GM21526 (cell line): ENCODE measurements around the gene PI4KA.
"Not testable (repeated sequence)": the region's sequence is repeated elsewhere in the genome, so short reads cannot be mapped to it uniquely, and the experiment has no call there.

Source experiments
- ATAC-seq: cut with Tn5 transposase; IDR thresholded peaks from one replicate; pipeline ENCODE4 v1.9.1; 2021; ENCODE audit warnings: moderate library complexity; ENCODE audit not compliant: unreplicated experiment, low FRiP score

PI4KA gene

GRCh38 chr22:20779014-20779817 is 79.4 kb downstream of the PI4KA start:
- ATAC-seq = no peak

GRCh38 chr22:20777420-20778177 is 81.0 kb downstream of the PI4KA start:
- no peak for ATAC-seq

- no peak for ATAC-seq
Observed at GRCh38 chr22:20776624-20777405, 81.8 kb downstream of the PI4KA start.

- no peak for ATAC-seq
Observed at GRCh38 chr22:20775342-20775895, 83.2 kb downstream of the PI4KA start.

DNA sequence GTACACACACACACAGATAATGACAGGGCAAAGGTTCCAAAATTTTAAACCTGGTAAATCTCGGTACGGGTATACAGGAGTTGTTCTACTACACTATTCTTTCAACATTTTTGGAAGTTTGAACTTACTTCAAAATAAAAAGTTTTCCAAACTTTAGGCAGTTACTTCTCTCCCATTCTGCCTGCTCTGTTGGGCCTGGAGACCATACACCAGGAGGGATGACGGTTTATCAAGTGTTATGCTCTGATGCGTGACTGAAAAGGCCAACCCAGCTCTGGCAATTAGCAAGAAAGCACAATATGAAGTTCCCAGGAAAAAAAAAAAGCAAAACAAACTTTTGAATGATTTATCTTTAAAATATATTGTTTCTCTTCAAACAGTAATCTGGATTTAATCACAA is 83.7 kb downstream of the PI4KA start:
- no peak for ATAC-seq

GRCh38 chr22:20773793-20774212 is 84.8 kb downstream of the PI4KA start, which contains the start of gene SERPIND1:
Gene SERPIND1 (plus strand): TSS chr22:20774113. CDS start chr22:20779313, 5,200 bp downstream.
- no peak for ATAC-seq

GRCh38 chr22:20771918-20772625 is 86.5 kb downstream of the PI4KA start:
- ATAC-seq = no peak

GRCh38 chr22:20769496-20769826 is 89.2 kb downstream of the PI4KA start:
- ATAC-seq = not testable (repeated sequence)

DNA sequence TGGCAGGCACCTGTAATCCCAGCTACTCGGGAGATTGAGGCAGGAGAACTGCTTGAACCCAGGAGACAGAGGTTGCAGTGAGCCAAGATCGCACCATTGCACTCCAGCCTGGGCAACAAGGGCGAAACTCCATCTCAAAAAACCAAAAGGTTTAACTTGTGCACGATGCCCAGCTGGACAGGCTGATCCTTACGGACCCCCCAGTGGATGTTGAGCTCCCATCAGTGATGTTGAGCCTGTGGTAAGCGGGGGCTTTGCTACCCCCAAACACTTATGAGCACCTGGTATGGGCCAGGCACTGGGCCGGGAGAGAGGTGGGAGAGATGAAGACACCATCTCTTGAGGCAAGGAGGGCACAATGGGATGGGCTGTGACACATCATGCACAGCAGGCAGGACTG is 92.1 kb downstream of the PI4KA start:
- no peak for ATAC-seq

DNA sequence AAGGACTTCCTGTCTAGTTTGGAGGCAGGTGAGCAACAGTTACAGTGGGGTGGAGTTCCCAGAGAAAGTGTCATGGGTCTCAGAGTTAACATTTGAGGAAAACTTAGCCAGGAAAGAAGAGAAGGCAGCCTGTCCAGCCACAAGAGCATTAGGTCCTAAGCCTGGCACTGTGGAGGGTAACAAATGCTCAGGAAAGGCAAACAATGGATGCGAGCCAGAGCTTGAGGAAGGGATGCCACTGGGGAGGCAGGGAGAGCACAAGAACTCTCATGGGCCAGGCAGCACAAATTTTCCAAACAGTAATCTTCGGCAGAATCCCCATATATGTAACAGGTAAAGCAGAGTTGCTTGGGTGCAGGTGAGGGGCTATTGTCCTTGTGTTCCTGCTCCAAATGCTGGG is 92.7 kb downstream of the PI4KA start:
- no peak for ATAC-seq

- ATAC-seq = no peak
Observed at GRCh38 chr22:20764729-20765128, 93.9 kb downstream of the PI4KA start.

DNA sequence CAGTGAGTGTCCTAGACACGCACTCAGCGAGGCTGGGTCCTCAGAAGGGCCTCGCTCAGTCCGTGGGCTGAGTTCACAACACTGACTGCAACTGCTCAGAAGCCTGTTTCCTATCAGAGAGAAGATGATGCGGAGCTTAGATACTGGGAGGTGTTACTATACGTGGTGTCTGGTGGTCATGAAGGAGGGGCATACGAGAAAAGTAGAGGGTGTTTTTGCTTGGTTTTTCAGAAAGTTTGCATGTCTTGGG is 94.2 kb downstream of the PI4KA start:
- ATAC-seq = no peak

GRCh38 chr22:20763630-20764470 is 94.8 kb downstream of the PI4KA start:
- no peak for ATAC-seq

- no peak for ATAC-seq
Observed at GRCh38 chr22:20762233-20762796, 96.3 kb downstream of the PI4KA start.

- no peak for ATAC-seq
Observed at GRCh38 chr22:20761536-20761935, 97.1 kb downstream of the PI4KA start.

DNA sequence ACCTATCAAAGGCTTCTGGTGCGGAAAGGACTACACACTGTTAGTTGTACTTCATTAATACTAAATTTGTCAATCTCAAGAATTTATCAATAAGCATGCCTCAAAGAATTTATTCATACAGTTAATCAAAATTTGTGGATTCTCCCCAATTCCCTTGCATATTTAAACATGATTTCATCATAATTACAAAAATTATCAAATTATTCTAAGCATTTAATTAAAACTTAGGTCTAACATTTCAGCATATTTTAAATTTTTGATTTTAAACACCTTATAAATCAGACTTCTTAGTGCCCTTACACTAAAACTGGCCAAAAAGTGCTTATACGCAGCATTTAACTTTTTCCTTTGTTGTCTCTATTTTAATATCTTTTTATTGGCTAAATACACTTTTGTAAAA is 98.5 kb downstream of the PI4KA start:
- ATAC-seq = no peak

- no peak for ATAC-seq
Observed at GRCh38 chr22:20758688-20759087, 99.9 kb downstream of the PI4KA start.

DNA sequence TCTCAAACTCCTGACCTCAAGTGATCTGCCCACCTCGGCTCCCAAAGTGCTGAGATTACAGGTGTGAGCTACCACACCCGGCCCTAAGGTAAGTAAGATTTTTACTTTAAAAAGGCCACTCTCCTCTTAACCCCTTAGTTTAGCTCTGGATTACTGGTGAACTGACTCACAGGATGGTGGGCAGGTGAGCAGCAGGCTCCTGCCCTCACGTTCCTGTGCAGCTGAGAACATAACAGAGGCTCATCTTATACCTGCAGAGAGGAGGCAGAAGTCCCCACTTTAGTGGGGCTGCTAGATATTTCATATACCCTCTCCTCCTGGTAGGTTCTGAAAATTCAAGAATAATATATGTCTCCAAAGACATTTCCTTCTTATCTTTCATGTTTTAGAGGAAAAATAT is 101.8 kb downstream of the PI4KA start:
- no peak for ATAC-seq

DNA sequence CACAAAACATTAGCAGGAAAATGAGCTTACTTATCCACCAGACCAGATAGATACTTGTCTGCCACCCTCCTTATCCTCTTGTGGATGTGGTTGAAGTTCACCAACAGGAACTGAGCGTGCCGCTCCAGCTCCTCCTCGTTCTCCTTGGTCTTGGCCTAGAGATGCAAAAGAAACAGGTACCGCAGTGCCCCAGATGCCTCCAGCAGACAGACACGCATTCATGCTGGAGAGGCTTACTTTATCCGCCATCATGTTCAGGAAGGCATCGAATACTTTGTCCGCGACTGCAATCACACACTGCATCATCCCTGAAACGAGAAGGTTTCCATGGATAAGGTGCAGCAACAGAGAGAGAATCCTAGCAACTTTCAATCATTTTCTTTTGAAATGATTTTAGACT is 105.7 kb downstream of the PI4KA start:
- ATAC-seq = no peak
